ENCODE results near the gene LCTL. TPM values are rescaled to one million over a fixed set of nuclear protein-coding genes. Genes with fewer than 3 reads are reported as not detected.
A peak's percentile ranks its signal among the peaks of the same experiment; 100 is the strongest.

The LCTL gene
- total RNA-seq, 1 donor from 2014 or later: not detected

DNA sequence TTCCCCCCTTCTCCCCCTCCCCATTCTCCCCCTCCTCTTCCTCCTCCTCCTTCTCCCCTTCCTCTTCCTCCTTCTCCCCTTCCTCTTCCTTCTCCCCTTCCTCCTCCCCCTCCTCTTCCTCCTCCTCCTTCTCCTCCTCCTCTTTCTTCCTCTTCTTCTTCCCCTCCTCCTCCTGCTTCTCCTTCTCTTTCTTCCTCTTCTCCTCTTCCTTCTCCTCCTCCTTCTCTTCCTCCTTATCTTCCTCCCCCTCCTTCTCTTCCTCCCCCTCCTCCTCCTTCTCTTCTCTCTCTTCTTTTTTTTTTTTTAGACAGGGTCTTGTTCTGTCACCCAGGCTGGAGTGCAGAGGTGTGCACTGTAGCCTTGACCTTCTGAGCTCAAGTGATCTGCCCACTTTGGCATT, 21.2 kb upstream of the LCTL start:
- Mint-ChIP-seq H3K4me1 (ENCODE audit: unreplicated experiment) (peaks cover 2% of the 10 kb centered on the region), H3K36me3 (ENCODE audit: unreplicated experiment) (no peaks in the 10 kb centered on the region), H3K27ac (ENCODE audit: unreplicated experiment) (no peak overlapping the region), H3K4me3 (ENCODE audit: unreplicated experiment) (no peak overlapping the region), H3K9me3 (ENCODE audit: unreplicated experiment) (no peaks in the 10 kb centered on the region), H3K27me3 (ENCODE audit: unreplicated experiment) (peaks cover 30% of the 10 kb centered on the region)
- TF ChIP-seq, protein P1, sequence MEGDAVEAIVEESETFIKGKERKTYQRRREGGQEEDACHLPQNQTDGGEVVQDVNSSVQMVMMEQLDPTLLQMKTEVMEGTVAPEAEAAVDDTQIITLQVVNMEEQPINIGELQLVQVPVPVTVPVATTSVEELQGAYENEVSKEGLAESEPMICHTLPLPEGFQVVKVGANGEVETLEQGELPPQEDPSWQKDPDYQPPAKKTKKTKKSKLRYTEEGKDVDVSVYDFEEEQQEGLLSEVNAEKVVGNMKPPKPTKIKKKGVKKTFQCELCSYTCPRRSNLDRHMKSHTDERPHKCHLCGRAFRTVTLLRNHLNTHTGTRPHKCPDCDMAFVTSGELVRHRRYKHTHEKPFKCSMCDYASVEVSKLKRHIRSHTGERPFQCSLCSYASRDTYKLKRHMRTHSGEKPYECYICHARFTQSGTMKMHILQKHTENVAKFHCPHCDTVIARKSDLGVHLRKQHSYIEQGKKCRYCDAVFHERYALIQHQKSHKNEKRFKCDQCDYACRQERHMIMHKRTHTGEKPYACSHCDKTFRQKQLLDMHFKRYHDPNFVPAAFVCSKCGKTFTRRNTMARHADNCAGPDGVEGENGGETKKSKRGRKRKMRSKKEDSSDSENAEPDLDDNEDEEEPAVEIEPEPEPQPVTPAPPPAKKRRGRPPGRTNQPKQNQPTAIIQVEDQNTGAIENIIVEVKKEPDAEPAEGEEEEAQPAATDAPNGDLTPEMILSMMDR (IDR thresholded peaks at IDR 0.05): no peak
- no peak for DNase-seq (ENCODE audit: extremely low spot score, unreplicated experiment)

DNA sequence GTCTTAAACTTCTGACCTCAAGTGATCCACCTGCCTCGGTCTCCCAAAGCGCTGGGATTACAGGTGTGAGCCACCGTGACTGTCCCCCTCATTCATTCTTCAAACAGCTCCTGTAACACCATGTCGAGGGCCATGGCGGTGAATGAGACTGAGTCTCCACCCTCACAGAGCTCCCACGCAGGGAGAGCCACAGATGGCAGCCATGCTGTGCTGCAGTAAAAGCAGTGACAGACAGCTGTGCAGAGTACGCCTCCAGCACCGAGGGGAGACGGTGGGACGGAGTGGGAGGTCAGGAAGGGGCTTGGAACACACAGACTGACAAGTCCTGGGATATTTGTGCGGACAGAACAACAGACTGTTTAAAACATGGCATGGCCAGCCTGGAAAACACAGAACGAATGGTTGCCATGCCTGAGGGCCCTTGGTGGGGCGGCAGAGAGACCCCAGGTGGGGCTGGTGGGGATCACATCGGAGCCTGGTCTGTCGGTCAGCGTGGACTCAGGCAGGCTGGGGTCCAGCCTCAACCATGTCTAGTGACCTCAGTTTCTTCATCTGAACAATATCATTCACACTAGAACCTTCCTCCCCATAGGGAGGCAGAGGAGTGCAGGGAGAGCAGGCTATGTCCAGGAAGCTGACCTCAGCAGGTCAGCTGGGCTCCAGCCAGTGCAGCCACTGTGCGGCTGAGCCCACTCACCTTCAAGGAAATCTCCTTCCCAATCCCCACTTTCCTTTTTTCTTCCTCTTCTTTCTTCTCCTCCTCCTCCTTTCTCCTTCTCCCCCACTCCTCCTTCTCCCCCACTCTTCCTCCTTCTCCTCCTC, 20.6 kb upstream of the LCTL start:
- Mint-ChIP-seq H3K36me3 (ENCODE audit: unreplicated experiment) (no peaks in the 10 kb centered on the region), H3K4me1 (ENCODE audit: unreplicated experiment) (peaks cover 6% of the 10 kb centered on the region), H3K27ac (ENCODE audit: unreplicated experiment) (no peak overlapping the region), H3K4me3 (ENCODE audit: unreplicated experiment) (no peak overlapping the region), H3K27me3 (ENCODE audit: unreplicated experiment) (peaks cover 30% of the 10 kb centered on the region), H3K9me3 (ENCODE audit: unreplicated experiment) (no peaks in the 10 kb centered on the region)
- DNase-seq (ENCODE audit: extremely low spot score, unreplicated experiment): no peak
- TF ChIP-seq, protein P1 (IDR thresholded peaks at IDR 0.05): no peak

DNA sequence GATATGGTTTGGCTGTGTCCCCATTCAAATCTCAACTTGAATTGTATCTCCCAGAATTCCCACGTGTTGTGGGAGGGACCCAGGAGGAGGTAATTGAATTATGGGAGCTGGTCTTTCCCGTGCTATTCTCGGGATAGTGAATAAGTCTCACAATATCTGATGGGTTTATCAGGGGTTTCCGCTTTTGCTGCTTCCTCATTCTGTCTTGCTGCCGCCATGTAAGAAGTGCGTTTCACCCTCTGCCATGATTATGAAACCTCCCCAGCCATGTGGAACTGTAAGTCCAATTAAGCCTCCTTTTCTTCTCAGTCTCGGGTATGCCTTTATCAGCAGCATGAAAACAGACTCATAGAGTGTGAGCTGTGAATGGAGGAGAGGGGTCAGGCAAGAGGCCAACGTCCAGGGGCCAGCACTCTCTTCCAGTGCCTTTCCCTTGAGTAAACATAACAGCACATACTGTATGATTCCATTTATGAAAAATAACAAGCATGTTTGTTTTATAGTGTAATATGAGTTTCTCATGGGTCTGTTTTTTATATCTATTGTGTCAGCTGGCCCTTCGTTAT, 16.3 kb upstream of the LCTL start:
- Mint-ChIP-seq H3K4me1 (ENCODE audit: unreplicated experiment) (peaks cover 17% of the 10 kb centered on the region), H3K36me3 (ENCODE audit: unreplicated experiment) (no peaks in the 10 kb centered on the region), H3K9me3 (ENCODE audit: unreplicated experiment) (no peaks in the 10 kb centered on the region), H3K4me3 (ENCODE audit: unreplicated experiment) (no peak overlapping the region), H3K27ac (ENCODE audit: unreplicated experiment) (no peak overlapping the region), H3K27me3 (ENCODE audit: unreplicated experiment) (peaks cover 10% of the 10 kb centered on the region)
- no peak for DNase-seq (ENCODE audit: extremely low spot score, unreplicated experiment)
- TF ChIP-seq, protein P1 (IDR thresholded peaks at IDR 0.05): no peak

DNA sequence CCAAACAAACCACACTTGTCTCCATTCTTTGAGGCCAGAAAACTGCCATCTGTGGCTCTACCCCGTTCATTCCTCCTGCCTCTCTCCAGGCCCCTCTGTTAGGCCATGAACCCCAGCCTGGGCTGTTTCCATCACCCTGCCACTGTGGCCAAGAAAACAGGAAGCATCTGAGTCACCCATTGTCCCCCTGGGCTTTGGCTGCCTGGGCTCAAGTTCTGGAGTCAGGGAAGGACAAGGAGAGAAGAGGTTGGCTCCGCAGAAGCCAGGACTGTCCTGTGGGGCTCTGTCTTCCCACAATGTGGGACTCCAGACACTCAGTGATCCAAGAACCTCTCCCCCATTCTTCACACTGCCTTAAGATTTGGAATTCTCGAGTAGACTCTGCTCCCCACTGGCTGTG, 14.8 kb upstream of the LCTL start:
- H3K36me3 Mint-ChIP-seq (ENCODE audit: unreplicated experiment): no peaks in the 10 kb centered on the region
- DNase-seq (ENCODE audit: extremely low spot score, unreplicated experiment): no peak
- H3K27me3 Mint-ChIP-seq (ENCODE audit: unreplicated experiment): peaks cover 3% of the 10 kb centered on the region
- peaks cover 17% of the 10 kb centered on the region for H3K4me1 Mint-ChIP-seq (ENCODE audit: unreplicated experiment)
- peak overlapping the region; percentile 11 for H3K27ac Mint-ChIP-seq (ENCODE audit: unreplicated experiment)
- no peaks in the 10 kb centered on the region for H3K9me3 Mint-ChIP-seq (ENCODE audit: unreplicated experiment)
- TF ChIP-seq, protein P1 (IDR thresholded peaks at IDR 0.05): no peak
- H3K4me3 Mint-ChIP-seq (ENCODE audit: unreplicated experiment): no peak overlapping the region

DNA sequence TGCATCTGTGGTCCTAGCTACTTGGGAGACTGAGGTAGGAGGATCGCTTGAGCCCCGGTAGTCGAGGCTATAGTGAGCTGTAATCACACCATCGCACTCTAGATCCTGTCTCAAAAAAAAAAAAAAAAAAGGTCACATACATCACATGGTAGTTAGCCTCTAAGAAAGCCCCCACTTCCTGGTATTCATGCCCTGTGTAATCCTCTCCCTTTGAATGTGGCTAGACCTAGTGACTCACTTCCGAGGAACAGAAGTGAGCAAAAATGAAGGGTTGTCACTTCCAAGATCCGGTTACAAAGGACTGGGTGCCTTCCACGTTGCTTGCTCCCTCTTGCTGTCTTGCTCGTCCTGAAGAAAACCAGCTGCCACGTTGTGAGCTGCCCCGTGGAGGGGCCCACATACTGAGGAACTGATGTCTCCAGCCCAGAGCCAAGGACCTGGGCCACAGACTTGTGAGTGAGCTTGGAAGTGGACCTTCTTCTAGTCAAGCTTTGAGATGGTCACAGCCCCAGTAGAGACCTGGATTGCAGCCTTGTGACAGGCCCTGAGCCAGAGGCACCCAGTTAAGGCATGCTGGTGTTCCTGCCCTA, 12.6 kb upstream of the LCTL start:
- TF ChIP-seq, protein P1 (IDR thresholded peaks at IDR 0.05): no peak
- no peak overlapping the region for H3K4me3 Mint-ChIP-seq (ENCODE audit: unreplicated experiment)
- no peaks in the 10 kb centered on the region for H3K36me3 Mint-ChIP-seq (ENCODE audit: unreplicated experiment)
- no peaks in the 10 kb centered on the region for H3K27me3 Mint-ChIP-seq (ENCODE audit: unreplicated experiment)
- peaks cover 17% of the 10 kb centered on the region for H3K4me1 Mint-ChIP-seq (ENCODE audit: unreplicated experiment)
- no peak for DNase-seq (ENCODE audit: extremely low spot score, unreplicated experiment)
- H3K9me3 Mint-ChIP-seq (ENCODE audit: unreplicated experiment): no peaks in the 10 kb centered on the region
- H3K27ac Mint-ChIP-seq (ENCODE audit: unreplicated experiment): no peak overlapping the region
